HG03045 (cell line): ENCODE measurements around the gene CST4.
"Not testable (repeated sequence)": the region's sequence is repeated elsewhere in the genome, so short reads cannot be mapped to it uniquely, and the experiment has no call there.

Experiments used
- ATAC-seq: cut with Tn5 transposase; IDR thresholded peaks from one replicate; pipeline ENCODE4 v1.9.1; 2021; ENCODE audit warnings: mild to moderate bottlenecking, moderate library complexity; ENCODE audit not compliant: unreplicated experiment

The CST4 gene

DNA sequence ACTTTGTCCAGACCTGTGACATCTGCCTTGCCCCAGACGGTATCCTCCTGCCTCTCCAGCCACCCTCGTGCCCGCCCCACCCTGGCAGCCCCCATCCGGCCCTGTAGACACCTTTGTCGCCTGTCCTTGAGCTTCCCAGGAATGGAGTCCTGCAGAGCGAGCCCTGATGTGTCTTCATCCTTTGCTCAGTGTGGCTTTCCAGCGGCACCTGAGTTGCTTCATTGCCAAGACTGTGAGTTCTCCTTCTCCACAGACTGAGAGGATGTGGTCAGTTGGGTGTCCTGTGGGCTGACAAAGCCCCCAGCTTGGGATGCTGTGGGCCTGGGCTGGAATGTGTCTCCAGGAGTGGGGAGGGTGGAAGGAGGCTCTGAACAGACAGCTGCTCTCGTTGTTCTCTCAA, 1.7 kb upstream of the CST4 start:
- no peak for ATAC-seq

DNA sequence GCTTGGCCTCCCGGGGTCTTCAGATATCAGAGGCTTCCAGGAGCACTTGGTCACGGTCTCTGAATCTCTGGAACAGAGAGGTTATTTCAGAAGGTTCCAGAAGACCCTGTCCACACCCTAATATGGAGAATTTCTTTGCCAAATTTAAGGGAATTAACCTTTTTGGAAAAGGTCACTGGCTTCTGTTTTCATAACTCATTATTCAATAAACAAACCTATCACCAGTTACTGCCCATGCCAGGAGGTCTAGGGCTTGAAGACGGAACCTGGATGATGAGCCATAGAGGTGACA, 507 bp upstream of the CST4 start:
- ATAC-seq: no peak

DNA sequence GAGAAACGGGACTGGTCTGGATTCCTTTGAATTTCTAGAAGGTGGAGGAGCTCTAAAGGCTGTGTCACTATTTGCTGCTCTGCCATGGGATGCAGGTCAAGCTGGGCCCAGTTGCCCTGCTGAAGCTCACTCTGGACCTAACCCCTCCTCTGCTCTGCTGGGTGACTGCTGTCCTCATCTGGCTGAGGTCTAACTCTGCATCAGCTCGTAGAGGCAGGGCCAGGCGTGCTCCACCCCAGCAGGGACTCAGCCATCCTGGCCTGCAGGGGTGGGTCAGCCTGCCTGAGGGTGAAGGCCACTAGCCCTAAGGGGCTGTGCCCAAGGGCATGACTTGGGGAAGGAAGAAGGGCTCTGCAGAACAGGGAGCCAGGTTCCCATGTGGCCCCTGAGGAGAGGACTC, 852 bp downstream of the CST4 start:
- no peak for ATAC-seq

DNA sequence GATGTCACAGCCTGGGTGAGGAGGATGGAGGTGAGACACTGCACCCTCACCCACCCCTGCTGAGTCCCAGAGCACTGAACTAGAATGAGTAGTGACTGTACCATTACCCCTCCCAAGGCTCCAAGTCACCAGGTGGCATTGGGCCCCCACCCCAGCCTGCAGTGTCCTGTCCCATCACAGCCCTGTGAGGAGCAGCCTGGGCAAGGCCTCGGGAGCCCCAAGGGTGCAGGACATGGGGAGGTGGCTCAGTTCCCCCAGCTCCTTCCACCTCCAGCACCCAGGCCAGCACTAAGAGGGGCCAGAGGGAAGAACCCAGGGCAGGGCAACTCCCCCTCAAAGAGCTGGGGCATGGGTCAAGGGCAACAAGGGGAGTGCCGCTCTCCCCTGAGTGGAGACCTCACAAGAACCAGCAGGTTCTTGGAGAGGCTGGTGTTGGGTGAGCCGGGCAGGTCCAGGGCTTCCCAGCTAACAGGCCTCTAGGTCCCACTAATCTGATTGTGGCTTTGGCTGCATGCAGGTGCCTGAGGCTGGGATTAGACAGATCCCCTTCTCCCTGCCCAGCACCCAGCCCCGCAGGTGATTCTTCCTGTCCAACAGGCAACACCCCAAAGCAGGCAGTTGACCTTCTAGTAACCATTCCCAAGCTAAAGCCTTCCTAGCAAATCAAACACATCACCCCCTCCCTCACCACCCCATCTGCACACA, 2.6 kb downstream of the CST4 start:
- no peak for ATAC-seq

DNA sequence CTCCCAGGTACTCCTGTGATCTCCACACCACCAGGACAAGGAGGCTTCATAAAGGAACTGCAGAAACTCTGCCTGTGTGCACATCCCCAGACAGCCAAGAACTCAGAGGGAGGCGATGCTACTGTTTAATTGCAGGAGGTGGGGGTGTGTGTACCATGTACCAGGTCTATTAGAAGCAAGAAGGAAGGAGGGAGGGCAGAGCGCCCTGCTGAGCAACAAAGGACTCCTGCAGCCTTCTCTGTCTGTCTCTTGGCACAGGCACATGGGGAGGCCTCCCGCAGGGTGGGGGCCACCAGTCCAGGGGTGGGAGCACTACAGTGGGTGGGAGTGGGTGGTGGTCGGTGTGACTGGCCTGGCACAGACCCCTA, 3.3 kb downstream of the CST4 start:
- not testable (repeated sequence) for ATAC-seq

DNA sequence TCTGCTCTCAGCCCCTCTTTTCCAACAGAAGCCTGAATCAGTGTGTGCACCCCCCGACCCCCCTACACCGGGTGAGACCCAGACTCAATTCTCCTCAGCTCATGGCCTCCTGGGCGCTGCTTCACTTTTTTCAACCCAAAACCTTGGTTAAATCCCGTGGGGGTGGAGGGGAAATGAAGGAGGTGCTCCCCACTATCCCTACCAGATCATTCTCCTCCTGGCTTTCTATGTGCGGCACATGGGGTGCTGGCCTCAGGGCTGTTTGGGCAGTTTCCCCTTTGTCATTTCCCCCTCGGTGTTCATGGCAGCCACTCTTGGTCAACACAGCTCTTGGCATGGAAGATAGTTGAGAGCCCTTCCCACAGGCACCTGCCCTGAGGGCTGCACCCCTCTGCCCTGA, 4.6 kb downstream of the CST4 start:
- no peak for ATAC-seq

DNA sequence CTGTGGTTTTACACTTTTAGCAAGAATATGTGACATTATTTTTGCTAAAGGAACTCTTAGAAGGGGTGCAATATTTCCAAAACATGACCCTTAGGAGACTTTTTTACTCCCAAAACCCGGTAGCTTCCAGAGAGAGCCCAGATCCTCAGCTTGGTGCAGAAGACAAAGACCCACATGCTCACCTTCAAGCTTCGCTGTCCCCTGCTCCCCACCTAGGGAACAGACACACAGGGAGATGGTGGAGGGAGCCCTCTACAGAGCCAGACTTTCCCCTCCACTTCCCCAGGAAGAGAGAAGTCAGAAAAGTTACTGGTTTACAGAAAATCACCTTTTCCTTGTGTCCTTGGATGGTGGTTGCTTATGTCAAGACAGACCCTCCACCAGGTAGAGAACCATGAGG, 5.0 kb downstream of the CST4 start:
- no peak for ATAC-seq

DNA sequence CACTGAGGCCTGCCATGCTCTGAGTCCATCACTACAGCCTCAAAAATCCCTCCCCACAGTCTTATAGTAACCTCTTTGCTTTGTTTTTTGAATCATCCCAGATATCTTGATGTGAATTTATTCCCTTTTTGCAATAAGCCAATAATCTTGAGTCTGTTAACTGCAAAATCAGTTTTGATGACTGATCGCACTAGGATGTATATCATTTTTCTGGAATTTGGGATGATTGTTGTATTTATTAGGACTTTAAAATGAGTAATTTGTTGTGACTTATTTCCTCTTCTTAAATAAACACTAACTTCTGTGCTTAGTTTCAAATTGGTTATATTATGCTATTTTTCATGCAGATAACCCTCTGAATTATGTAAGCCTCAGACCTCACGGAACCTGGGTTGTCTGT, 5.6 kb downstream of the CST4 start:
- no peak for ATAC-seq

DNA sequence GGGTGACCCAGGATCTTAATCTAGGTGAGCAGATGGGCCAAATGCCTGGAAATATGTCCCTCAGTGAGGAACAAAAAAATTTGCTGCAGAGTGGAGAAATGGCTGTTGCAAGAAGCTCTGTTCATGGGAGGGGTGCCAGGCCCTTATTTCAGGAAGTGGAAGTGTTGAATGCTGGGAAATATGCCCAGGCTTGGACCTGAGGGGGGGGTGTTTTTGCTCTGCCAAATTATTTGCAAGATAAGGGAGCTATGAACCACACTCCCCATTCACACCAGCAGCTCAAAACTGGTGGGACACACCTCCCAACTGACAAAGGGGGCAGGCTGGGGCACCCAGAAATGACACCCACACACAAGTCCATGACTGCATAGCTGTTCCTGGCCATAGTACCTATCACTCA, 8.7 kb downstream of the CST4 start:
- ATAC-seq: no peak

DNA sequence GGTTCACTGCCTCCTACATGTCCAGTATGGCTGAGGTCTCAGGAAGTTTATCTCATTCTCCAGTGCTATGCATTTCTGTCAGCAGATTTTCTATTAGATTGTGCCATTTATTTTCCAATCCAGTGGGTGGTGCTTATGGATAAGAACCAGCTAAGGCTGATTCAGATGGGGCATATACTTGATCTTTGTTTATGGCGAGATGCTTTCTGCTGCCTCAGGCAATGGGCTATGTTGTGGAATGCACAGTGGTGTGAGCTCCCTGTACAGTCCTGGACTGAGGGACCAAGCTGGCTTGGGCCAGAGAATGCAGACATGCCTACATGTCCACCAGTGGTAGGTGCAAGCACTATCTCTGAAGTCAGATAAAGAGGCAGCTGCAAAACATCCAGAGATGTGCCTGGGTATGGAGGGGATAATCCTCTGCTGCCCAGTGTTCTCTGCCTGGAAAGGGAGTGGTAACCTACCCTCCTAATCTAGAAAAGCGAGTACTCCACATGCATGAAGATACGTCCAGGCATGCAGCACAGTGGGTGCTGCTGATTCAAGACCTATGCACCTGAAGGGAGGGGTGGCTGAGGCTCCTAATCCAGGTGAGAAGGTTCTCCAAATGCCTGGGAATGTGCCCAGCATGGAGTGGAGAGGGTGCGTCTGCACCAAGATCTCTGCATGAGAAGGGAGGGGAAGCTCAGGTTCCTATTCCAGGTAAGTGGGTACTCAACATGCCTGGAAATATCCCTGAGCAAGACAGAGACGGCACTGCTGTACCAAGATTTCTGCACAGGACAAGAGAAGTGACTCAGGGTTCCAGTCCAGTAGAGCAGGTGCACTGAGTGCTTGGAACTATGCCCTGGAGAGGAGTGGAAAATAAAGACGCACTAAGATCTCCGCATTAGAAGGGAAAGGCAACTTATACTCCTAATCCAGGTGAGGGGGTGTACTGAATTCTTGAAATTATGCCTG, 9.4 kb downstream of the CST4 start:
- no peak for ATAC-seq

DNA sequence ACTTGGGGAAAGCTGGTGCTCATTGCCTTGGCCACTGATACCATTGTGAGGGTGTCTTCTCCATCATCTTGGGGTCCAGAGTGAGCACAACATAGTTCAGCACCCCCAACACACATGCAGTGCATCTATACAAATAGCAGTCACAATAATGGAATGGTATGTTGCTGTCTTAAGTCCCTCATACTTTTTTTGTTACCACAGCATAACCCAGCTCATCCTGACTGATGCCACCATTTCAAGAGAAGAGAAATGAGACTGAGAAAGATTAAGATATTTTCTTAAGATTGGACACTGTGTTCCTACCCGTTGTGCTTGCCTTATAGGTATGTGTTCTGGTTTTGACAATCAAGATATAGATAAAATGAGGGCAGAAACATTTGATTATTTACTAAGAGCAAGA, 15.6 kb downstream of the CST4 start:
- ATAC-seq: no peak

DNA sequence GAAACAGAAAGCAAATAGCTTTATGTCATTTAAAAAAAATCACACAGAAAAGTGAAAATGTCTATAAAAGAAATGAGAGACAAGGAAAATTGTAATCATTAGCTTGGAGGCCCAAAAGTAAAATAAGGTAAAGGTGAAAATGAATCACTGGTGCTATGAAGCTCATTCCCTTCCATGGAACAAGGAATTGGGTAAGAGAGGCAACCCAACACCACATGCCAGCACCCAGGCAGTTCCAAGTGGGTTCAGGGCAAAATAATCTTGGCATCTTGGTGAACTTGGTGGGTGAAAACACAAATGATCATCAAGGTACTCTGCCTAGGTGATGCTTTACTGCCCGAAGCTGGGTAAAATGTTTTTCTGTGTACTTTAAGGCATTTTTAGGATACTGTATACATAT, 16.7 kb downstream of the CST4 start:
- no peak for ATAC-seq

DNA sequence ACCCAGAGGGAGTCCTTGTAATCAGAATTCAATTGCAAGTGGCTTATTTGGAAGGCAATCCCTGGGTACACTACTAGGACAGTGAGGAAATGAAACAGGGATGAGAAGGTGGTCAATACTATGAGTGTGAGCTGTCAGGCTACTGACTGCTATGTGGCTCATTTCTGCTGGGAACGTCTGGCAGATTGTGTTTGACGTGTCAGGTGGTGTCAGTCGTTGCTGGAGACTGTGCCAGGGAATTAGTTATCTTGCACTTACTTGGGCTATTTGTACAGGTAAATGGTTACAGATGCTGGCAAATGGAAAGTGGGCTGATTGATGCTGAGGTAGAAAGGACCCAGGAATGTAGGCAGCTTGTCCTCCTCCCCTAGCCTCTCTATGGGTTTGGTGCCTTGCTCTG, 17.4 kb downstream of the CST4 start:
- no peak for ATAC-seq

DNA sequence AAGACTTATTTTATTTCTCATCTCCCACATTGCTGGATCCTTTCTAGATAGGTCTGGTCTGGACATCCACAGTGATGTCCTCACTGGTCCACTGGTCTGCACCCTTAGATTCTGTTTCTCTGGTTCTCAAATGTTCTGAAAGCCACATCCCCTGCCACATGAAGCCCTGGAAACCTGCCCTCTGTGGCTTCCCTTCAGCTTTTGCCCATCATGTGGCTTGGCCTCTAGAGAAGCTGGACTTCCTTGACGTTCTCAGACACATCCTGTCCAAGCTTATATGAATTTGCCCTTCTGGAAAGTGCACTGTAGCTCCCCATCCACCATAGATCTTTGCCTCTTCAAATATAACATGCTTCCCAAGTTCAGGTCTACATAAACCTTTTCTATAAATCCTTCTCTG, 18.5 kb downstream of the CST4 start:
- ATAC-seq: no peak

DNA sequence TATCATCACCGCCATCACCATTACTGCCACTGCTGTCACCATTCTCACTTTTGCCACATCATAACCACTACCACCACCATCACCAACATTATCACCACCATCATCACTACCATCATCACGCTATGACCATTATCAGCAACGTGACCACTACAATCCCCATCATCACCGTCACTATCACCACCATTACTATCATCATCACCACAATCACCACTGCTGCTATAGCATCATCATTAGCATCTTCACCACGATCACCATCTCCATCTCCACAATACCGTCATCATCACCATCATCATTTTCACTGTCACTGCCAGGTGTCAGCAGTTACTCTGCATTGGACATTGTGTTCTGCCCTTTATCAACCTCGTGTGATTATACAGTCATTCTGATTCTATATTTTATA, 19.0 kb downstream of the CST4 start:
- no peak for ATAC-seq

DNA sequence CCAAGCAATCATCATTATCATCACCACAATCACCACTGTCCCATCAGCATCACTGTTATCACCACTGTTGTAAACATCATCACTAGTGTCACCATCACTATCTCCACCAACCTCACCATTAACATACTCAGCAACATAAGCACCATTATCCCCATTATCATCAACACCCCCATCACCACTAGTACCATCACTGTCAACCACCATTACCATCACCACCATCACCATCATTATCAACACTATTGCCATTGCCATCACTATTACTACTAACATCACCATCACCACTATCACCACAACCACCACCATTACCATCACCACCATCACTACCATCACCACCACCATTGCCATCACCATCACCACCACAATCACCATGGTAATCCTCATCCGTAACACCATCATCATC, 19.5 kb downstream of the CST4 start:
- ATAC-seq: no peak

DNA sequence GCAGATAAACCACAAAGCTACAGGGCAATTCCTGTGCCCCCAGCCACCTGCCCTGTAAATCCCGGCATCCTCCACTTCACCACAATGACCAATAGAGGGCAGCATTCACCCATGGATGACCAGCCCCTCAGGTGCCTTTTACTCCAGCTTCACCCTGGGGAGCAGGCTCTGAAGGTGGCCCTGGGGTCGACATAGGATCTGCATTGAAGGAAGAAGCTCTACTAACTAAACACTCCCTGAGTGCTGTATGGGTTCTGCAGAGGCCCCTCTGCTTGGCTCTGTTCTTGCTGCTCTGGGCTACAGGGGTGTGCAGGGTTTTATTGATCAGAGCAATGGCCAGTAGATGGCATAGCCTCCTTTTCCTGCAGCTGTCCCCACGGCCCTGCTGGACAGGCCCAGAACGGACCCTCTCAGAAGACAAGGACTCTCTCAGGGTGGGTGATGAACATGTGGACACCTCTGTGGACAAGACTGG, 20.3 kb downstream of the CST4 start:
- ATAC-seq: no peak

DNA sequence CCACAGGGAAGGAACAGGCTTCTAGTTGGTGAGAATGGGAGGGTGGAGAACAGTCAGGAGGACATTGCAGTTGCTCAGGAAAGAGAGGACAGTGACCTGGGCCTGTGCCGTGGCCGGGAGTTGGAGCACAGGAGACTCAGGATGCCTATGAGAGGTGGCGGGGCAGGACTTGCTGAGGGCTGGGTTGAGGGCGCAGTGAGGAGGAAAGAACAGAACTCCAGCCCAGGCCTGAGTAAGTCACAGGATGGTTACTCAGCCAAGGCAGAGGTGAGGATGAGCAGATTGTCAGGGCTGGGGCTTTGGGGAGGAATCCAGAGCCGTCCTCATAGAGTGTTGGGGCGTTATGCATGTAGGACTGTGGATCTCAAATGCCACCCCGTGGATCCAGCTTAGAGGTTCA, 21.2 kb downstream of the CST4 start:
- ATAC-seq: no peak

DNA sequence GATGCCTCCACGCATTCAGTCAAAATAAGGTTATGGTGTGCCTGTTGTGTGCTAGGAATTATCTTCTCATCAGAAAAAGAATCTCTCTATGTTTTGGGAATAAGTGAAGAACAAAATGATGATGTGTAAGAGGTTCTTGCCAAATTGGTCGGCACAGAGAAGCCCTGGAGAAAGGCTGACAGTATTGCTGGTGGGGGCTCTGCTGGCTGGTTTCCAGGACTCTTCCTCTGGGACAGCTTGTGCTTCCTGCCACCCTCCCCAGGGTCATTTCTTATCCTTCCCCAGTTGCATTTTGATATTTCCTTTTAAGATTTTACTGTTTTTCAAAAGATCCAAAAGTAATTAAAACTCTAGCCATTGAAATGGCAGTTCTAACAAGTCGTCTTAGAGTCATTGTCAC, 22.1 kb downstream of the CST4 start:
- ATAC-seq: no peak

DNA sequence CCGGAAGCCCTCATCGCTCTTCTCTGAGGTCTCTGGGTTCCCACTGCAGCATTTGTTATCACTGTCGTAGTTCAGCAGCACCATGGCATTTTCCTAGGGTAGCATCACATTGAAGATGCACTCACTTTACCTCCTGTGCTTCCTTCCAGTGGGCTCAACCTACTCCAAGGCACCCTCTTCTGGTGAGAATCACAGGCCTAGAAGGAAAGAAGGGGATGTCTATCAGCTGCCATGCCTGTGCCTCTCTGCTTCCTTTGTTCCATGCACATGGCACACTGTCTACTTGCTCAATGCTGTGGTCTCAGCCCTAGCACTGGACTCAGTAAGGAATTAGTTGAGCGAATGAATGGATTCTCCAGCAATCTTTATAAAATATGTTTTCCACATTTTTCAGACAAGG, 22.6 kb downstream of the CST4 start:
- no peak for ATAC-seq

DNA sequence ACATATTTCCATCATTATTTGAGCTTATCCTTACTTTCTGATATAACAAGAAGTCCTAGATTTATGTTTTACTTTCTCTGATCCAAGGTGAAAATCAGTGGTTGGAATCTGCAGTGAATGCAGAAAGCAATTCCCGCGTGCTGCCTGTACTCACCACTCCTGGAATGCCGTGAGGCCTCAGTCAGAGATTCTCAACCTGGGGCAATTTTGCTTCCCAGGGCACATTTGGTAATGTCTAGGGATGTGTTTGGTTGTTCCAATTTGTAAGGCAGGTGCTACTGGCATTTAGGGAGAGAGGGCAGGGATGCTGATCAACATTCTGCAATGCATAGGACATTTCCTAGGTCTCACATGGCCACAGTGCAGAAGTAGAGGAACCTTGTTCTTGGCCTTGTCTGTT, 23.9 kb downstream of the CST4 start:
- ATAC-seq: no peak

DNA sequence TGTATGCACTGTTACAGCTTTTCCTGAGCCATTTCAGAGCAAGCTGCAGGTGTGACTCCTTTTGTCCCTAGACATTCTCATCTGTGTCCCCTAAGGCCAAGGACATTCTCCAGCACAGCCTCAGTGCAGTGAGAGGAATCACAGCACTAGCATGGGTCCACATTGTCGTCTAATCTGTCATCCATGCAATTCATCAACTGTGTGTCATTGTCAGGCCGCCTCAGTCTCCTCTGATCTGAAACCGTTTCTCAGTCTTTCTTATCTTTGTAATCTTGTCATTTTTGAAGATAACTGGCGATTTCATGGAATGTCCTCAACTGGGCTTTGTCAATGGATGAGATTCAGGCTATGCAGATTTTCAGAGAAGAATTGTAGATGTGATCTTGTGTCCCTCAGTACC, 24.8 kb downstream of the CST4 start:
- not testable (repeated sequence) for ATAC-seq

DNA sequence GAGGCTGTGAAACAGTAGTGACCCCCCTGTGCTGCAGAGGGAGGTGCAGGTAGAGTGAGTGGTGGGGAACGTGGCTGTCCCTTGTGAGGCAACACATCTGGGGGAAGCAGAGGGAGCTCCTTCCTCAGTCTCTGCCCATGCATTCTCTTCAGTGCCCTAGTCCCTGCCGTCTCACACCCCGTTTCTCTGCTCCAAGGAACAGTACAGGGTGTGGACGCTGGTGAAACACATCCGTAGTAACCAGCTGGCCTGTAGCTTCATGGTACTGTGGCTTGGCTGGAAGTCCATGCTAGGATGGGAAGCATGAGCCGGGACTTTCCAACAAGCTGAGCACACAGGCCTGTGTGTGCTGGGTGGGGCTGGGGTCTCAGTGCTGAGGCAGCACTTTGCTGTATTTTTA, 25.7 kb downstream of the CST4 start:
- no peak for ATAC-seq
